ENCODE data around the gene LMAN1L.

Gene LMAN1L

GRCh38 chr15:74835312-74835823 lies 22.7 kb downstream of the LMAN1L start:
- no peak overlapping the region for H3K4me3 ChIP-seq (ENCODE audit: low read length)
- peaks cover 7% of the 10 kb centered on the region for H3K36me3 ChIP-seq (ENCODE audit: insufficient read depth, low read length)

GRCh38 chr15:74836846-74837245 lies 24.2 kb downstream of the LMAN1L start:
- Histone ChIP-seq H3K4me3 (ENCODE audit: low read length) (no peak overlapping the region), H3K36me3 (ENCODE audit: insufficient read depth, low read length) (peaks cover 12% of the 10 kb centered on the region)

More at GRCh38 chr15:74835312-74835823, 22.7 kb downstream of the LMAN1L start:
- Histone ChIP-seq H3K4me2 (ENCODE audit: low read length) (no peak overlapping the region), H3K27me3 (ENCODE audit: control insufficient read depth, insufficient read depth, low read length) (no peaks in the 10 kb centered on the region), H3K9ac (ENCODE audit: low read depth, low read length) (no peak overlapping the region), H3K4me1 (ENCODE audit: control insufficient read depth, insufficient read depth, low read length) (no peaks in the 10 kb centered on the region), H3K9me3 (replicated peaks; ENCODE audit: low read length) (no peaks in the 10 kb centered on the region)

GRCh38 chr15:74837482-74838136 lies 25.0 kb downstream of the LMAN1L start:
- Histone ChIP-seq H3K36me3 (ENCODE audit: insufficient read depth, low read length) (peaks cover 12% of the 10 kb centered on the region), H3K4me2 (ENCODE audit: low read length) (no peak overlapping the region), H3K27me3 (ENCODE audit: control insufficient read depth, insufficient read depth, low read length) (no peaks in the 10 kb centered on the region), H3K4me1 (ENCODE audit: control insufficient read depth, insufficient read depth, low read length) (peaks cover 5% of the 10 kb centered on the region), H3K9me3 (replicated peaks; ENCODE audit: low read length) (no peaks in the 10 kb centered on the region), H3K4me3 (ENCODE audit: low read length) (no peak overlapping the region), H3K9ac (ENCODE audit: low read depth, low read length) (no peak overlapping the region)

More at GRCh38 chr15:74836846-74837245, 24.2 kb downstream of the LMAN1L start:
- Histone ChIP-seq H3K9ac (ENCODE audit: low read depth, low read length) (no peak overlapping the region), H3K4me2 (ENCODE audit: low read length) (no peak overlapping the region), H3K4me1 (ENCODE audit: control insufficient read depth, insufficient read depth, low read length) (peaks cover under 1% of the 10 kb centered on the region), H3K27me3 (ENCODE audit: control insufficient read depth, insufficient read depth, low read length) (no peaks in the 10 kb centered on the region), H3K9me3 (replicated peaks; ENCODE audit: low read length) (no peaks in the 10 kb centered on the region)

- Histone ChIP-seq H3K4me2 (ENCODE audit: low read length) (no peak overlapping the region), H3K4me3 (ENCODE audit: low read length) (no peak overlapping the region), H3K9me3 (replicated peaks; ENCODE audit: low read length) (no peaks in the 10 kb centered on the region), H3K36me3 (ENCODE audit: insufficient read depth, low read length) (peaks cover 12% of the 10 kb centered on the region), H3K9ac (ENCODE audit: low read depth, low read length) (no peak overlapping the region), H3K4me1 (ENCODE audit: control insufficient read depth, insufficient read depth, low read length) (peaks cover 5% of the 10 kb centered on the region), H3K27me3 (ENCODE audit: control insufficient read depth, insufficient read depth, low read length) (no peaks in the 10 kb centered on the region)
Measured at GRCh38 chr15:74838137-74838516, 25.5 kb downstream of the LMAN1L start.

GRCh38 chr15:74838746-74839525 lies 26.3 kb downstream of the LMAN1L start:
- no peak overlapping the region for H3K4me3 ChIP-seq (ENCODE audit: low read length)
- peaks cover 13% of the 10 kb centered on the region for H3K4me1 ChIP-seq (ENCODE audit: control insufficient read depth, insufficient read depth, low read length)
- H3K9ac ChIP-seq (ENCODE audit: low read depth, low read length), result no peak overlapping the region
- H3K36me3 ChIP-seq (ENCODE audit: insufficient read depth, low read length), result peaks cover 12% of the 10 kb centered on the region
- H3K9me3 ChIP-seq (replicated peaks; ENCODE audit: low read length), result no peaks in the 10 kb centered on the region
- H3K4me2 ChIP-seq (ENCODE audit: low read length), result no peak overlapping the region
- H3K27me3 ChIP-seq (ENCODE audit: control insufficient read depth, insufficient read depth, low read length), result no peaks in the 10 kb centered on the region

GRCh38 chr15:74839526-74840395 lies 27.1 kb downstream of the LMAN1L start:
- Histone ChIP-seq H3K9me3 (replicated peaks; ENCODE audit: low read length) (no peaks in the 10 kb centered on the region), H3K4me3 (ENCODE audit: low read length) (no peak overlapping the region), H3K27me3 (ENCODE audit: control insufficient read depth, insufficient read depth, low read length) (no peaks in the 10 kb centered on the region), H3K9ac (ENCODE audit: low read depth, low read length) (no peak overlapping the region), H3K4me1 (ENCODE audit: control insufficient read depth, insufficient read depth, low read length) (peaks cover 13% of the 10 kb centered on the region), H3K4me2 (ENCODE audit: low read length) (no peak overlapping the region), H3K36me3 (ENCODE audit: insufficient read depth, low read length) (peaks cover 18% of the 10 kb centered on the region)

- Histone ChIP-seq H3K4me3 (ENCODE audit: low read length) (no peak overlapping the region), H3K4me1 (ENCODE audit: control insufficient read depth, insufficient read depth, low read length) (peaks cover 13% of the 10 kb centered on the region), H3K4me2 (ENCODE audit: low read length) (no peak overlapping the region), H3K27me3 (ENCODE audit: control insufficient read depth, insufficient read depth, low read length) (no peaks in the 10 kb centered on the region), H3K9me3 (replicated peaks; ENCODE audit: low read length) (no peaks in the 10 kb centered on the region), H3K9ac (ENCODE audit: low read depth, low read length) (no peak overlapping the region), H3K36me3 (ENCODE audit: insufficient read depth, low read length) (peaks cover 24% of the 10 kb centered on the region)
Measured at GRCh38 chr15:74840851-74841775, 28.5 kb downstream of the LMAN1L start.

GRCh38 chr15:74841891-74842373 lies 29.3 kb downstream of the LMAN1L start:
- Histone ChIP-seq H3K4me3 (ENCODE audit: low read length) (peak overlapping the region; percentile 97), H3K4me1 (ENCODE audit: control insufficient read depth, insufficient read depth, low read length) (peaks cover 13% of the 10 kb centered on the region), H3K9ac (ENCODE audit: low read depth, low read length) (peak overlapping the region; percentile 91)

GRCh38 chr15:74842581-74843444 lies 30.2 kb downstream of the LMAN1L start, which contains the start of gene ULK3:
Gene ULK3 (minus strand): TSS chr15:74843156. CDS start chr15:74843105, 51 bp downstream.
- peak within 1 kb of the TSS; percentile 99 for H3K4me2 ChIP-seq (ENCODE audit: low read length)
- H3K36me3 ChIP-seq (ENCODE audit: insufficient read depth, low read length), result peaks cover 29% of the 10 kb centered on the region
- no peaks in the 10 kb centered on the region for H3K27me3 ChIP-seq (ENCODE audit: control insufficient read depth, insufficient read depth, low read length)
- peaks cover 13% of the 10 kb centered on the region for H3K4me1 ChIP-seq (ENCODE audit: control insufficient read depth, insufficient read depth, low read length)
- H3K9me3 ChIP-seq (replicated peaks; ENCODE audit: low read length), result no peaks in the 10 kb centered on the region
- H3K4me3 ChIP-seq (ENCODE audit: low read length), result peak within 1 kb of the TSS; percentile 97
- H3K9ac ChIP-seq (ENCODE audit: low read depth, low read length), result peak within 1 kb of the TSS; percentile 91

More at GRCh38 chr15:74841891-74842373, 29.3 kb downstream of the LMAN1L start:
- Histone ChIP-seq H3K27me3 (ENCODE audit: control insufficient read depth, insufficient read depth, low read length) (no peaks in the 10 kb centered on the region), H3K9me3 (replicated peaks; ENCODE audit: low read length) (no peaks in the 10 kb centered on the region), H3K36me3 (ENCODE audit: insufficient read depth, low read length) (peaks cover 24% of the 10 kb centered on the region), H3K4me2 (ENCODE audit: low read length) (peak overlapping the region; percentile 99)

Data from skeletal muscle satellite cell (primary cell).